ENCODE results near the gene MARVELD3. TPM values are rescaled to one million over a fixed set of nuclear protein-coding genes. Genes with fewer than 3 reads are reported as not detected.

Gene MARVELD3
- total and polyA plus RNA-seq, 4 experiments from 2014 or later: not detected

GRCh38 chr16:71672125-71672524, 46.1 kb downstream of the MARVELD3 start:
- Histone ChIP-seq H3K4me3 (ENCODE audit: low read length in 2 of 2) (no peak overlapping the region), H3K4me1 (ENCODE audit: insufficient read depth, low read length) (no peaks in the 10 kb centered on the region), H3K9me3 (ENCODE audit: control insufficient read depth in 1 of 2, low read length in 2 of 2) (no peaks in the 10 kb centered on the region), H3K36me3 (ENCODE audit: insufficient read depth, low read length) (peaks cover 38% of the 10 kb centered on the region), H3K27me3 (ENCODE audit: insufficient read depth, low read length) (no peaks in the 10 kb centered on the region), H3K27ac (ENCODE audit: low read depth, low read length) (no peak overlapping the region)
- Mint-ChIP-seq H3K4me3 (no peak overlapping the region), H3K4me1 (no peaks in the 10 kb centered on the region), H3K27ac (no peak overlapping the region), H3K27me3 (no peaks in the 10 kb centered on the region), H3K36me3 (peaks cover 50 to 57% of the 10 kb centered on the region in 2 donors), H3K9me3 (no peaks in the 10 kb centered on the region)
- ChIA-PET POLR2A (ENCODE audit: partially characterized antibody) (no interaction called here), CTCF (ENCODE audit: partially characterized antibody) (interaction anchor here (2.4 kb wide), 1 partner anchor 289 kb away, joined by 10 read pairs; no protein-coding TSS in a partner anchor)
- intact Hi-C loops (cut with micrococcal nuclease): no loop called here
- no peak for DNase-seq

DNA sequence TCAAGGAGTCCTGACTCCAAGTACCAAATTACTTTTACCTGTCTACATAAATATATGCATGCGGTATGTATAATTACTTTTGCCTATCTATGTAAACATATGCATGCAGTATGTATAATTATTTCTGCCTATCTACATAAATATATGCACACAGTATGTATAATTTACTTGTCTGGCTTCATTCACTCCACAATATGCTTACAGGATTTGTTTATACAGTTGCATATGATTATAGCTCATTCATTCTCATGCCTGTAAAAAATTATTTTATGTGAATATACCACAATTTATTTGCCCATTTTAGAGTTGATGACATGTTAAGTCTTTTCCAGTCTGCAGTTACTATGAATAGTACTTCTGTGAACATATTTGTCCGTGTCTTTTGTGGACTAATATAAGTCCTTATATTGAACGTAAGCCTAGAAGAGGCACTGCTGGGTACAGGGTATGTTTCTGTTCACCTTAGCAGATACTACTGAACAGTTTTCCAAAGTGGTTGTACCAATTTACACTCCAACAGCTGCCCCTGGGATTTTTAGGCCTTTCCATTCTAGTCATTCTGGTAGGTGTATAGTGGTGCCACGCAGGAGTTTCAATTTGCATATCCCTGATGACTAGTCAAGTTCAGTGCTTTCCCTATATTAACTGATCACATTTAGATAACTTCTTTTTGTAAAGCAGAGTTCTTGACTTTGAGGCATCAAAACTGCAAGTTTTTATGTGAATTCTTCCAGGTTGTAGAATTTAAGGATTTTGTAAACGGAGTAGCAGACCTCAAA, 47.0 kb downstream of the MARVELD3 start:
- Histone ChIP-seq H3K4me3 (ENCODE audit: low read length in 2 of 2) (no peak overlapping the region), H3K27me3 (ENCODE audit: insufficient read depth, low read length) (no peaks in the 10 kb centered on the region), H3K36me3 (ENCODE audit: insufficient read depth, low read length) (peaks cover 35% of the 10 kb centered on the region), H3K27ac (ENCODE audit: low read depth, low read length) (no peak overlapping the region), H3K9me3 (ENCODE audit: control insufficient read depth in 1 of 2, low read length in 2 of 2) (no peaks in the 10 kb centered on the region), H3K4me1 (ENCODE audit: insufficient read depth, low read length) (no peaks in the 10 kb centered on the region)
- H3K36me3 Mint-ChIP-seq: peaks cover 51 to 56% of the 10 kb centered on the region in 2 donors
- H3K4me1 Mint-ChIP-seq: no peaks in the 10 kb centered on the region
- no peak overlapping the region for H3K27ac Mint-ChIP-seq
- H3K27me3 Mint-ChIP-seq: no peaks in the 10 kb centered on the region
- CTCF ChIA-PET (ENCODE audit: partially characterized antibody): interaction anchor here (1.0 to 2.4 kb wide), 2 partner anchors 62 to 289 kb away, joined by 4 to 10 read pairs; no protein-coding TSS in a partner anchor
- H3K9me3 Mint-ChIP-seq: no peaks in the 10 kb centered on the region
- H3K4me3 Mint-ChIP-seq: no peak overlapping the region
- DNase-seq: no peak
- intact Hi-C loops (cut with micrococcal nuclease): no loop called here
- POLR2A ChIA-PET (ENCODE audit: partially characterized antibody): no interaction called here

- Mint-ChIP-seq H3K9me3 (no peaks in the 10 kb centered on the region), H3K27ac (no peak overlapping the region), H3K27me3 (no peaks in the 10 kb centered on the region), H3K4me3 (no peak overlapping the region), H3K4me1 (no peaks in the 10 kb centered on the region), H3K36me3 (peaks cover 49 to 54% of the 10 kb centered on the region in 2 donors)
- H3K9me3 ChIP-seq (ENCODE audit: control insufficient read depth in 1 of 2, low read length in 2 of 2): no peaks in the 10 kb centered on the region
- H3K27me3 ChIP-seq (ENCODE audit: insufficient read depth, low read length): no peaks in the 10 kb centered on the region
- no peak overlapping the region for H3K27ac ChIP-seq (ENCODE audit: low read depth, low read length)
- H3K36me3 ChIP-seq (ENCODE audit: insufficient read depth, low read length): peaks cover 33% of the 10 kb centered on the region
- H3K4me1 ChIP-seq (ENCODE audit: insufficient read depth, low read length): no peaks in the 10 kb centered on the region
- intact Hi-C loops (cut with micrococcal nuclease): no loop called here
- ChIA-PET POLR2A (ENCODE audit: partially characterized antibody) (no interaction called here), CTCF (ENCODE audit: partially characterized antibody) (interaction anchor here (1.0 to 2.4 kb wide), 3 partner anchors 62 to 288 kb away, joined by 4 to 10 read pairs (median 4); no protein-coding TSS in a partner anchor)
- no peak overlapping the region for H3K4me3 ChIP-seq (ENCODE audit: low read length in 2 of 2)
- DNase-seq: no peak
Measured at GRCh38 chr16:71673582-71673973, 47.6 kb downstream of the MARVELD3 start.

- Histone ChIP-seq H3K36me3 (ENCODE audit: insufficient read depth, low read length) (peaks cover 26% of the 10 kb centered on the region), H3K27me3 (ENCODE audit: insufficient read depth, low read length) (no peaks in the 10 kb centered on the region), H3K9me3 (ENCODE audit: control insufficient read depth in 1 of 2, low read length in 2 of 2) (no peaks in the 10 kb centered on the region), H3K27ac (ENCODE audit: low read depth, low read length) (no peak overlapping the region), H3K4me1 (ENCODE audit: insufficient read depth, low read length) (no peaks in the 10 kb centered on the region), H3K4me3 (ENCODE audit: low read length in 2 of 2) (no peak overlapping the region)
- Mint-ChIP-seq H3K27ac (no peak overlapping the region), H3K4me3 (no peak overlapping the region), H3K27me3 (no peaks in the 10 kb centered on the region), H3K9me3 (no peaks in the 10 kb centered on the region), H3K36me3 (peaks cover 48 to 51% of the 10 kb centered on the region in 2 donors), H3K4me1 (no peaks in the 10 kb centered on the region)
- DNase-seq: no peak
- CTCF ChIA-PET (ENCODE audit: partially characterized antibody): interaction anchor here (1.0 to 2.4 kb wide), 3 partner anchors 63 to 287 kb away, joined by 4 to 10 read pairs (median 4); no protein-coding TSS in a partner anchor
- intact Hi-C loops (cut with micrococcal nuclease): no loop called here
- POLR2A ChIA-PET (ENCODE audit: partially characterized antibody): no interaction called here
Measured at GRCh38 chr16:71674229-71674628, 48.2 kb downstream of the MARVELD3 start.

- Histone ChIP-seq H3K27ac (ENCODE audit: low read depth, low read length) (no peak overlapping the region), H3K36me3 (ENCODE audit: insufficient read depth, low read length) (peaks cover 17% of the 10 kb centered on the region), H3K4me1 (ENCODE audit: insufficient read depth, low read length) (no peaks in the 10 kb centered on the region), H3K27me3 (ENCODE audit: insufficient read depth, low read length) (no peaks in the 10 kb centered on the region), H3K9me3 (ENCODE audit: control insufficient read depth in 1 of 2, low read length in 2 of 2) (no peaks in the 10 kb centered on the region), H3K4me3 (ENCODE audit: low read length in 2 of 2) (no peak overlapping the region)
- Mint-ChIP-seq H3K4me1 (no peaks in the 10 kb centered on the region), H3K4me3 (no peak overlapping the region), H3K36me3 (peaks cover 44% of the 10 kb centered on the region in 2 donors), H3K9me3 (no peaks in the 10 kb centered on the region), H3K27me3 (no peaks in the 10 kb centered on the region), H3K27ac (no peak overlapping the region)
- intact Hi-C loops (cut with micrococcal nuclease): no loop called here
- ChIA-PET CTCF (ENCODE audit: partially characterized antibody) (no interaction called here), POLR2A (ENCODE audit: partially characterized antibody) (interaction anchor here (0.6 kb wide), 1 partner anchor 185 kb away, joined by 3 read pairs; no protein-coding TSS in a partner anchor)
- DNase-seq: no peak
Measured at GRCh38 chr16:71675380-71675779, 49.4 kb downstream of the MARVELD3 start.

DNA sequence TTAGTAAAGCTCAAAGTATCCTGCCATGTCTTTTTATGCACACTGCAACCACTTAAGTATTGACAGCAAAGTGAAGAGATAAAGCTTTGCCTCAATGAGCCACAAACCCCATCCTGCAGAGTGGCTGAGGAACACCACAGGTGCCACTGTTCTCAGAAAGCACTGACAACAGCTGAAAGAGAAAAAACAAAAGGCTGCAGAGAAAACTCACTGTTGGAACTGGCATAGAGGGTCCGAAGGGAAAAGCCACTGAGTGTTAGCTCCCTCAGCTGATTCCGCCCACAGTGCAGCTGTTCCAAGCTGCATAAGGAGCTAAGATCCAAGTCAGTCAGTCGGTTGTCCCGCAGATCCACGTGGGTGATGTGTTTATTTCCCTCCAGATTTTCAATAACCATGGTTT, 50.3 kb downstream of the MARVELD3 start:
- H3K36me3 Mint-ChIP-seq: peaks cover 36 to 41% of the 10 kb centered on the region in 2 donors
- intact Hi-C loops (cut with micrococcal nuclease): no loop called here
- Histone ChIP-seq H3K27me3 (ENCODE audit: insufficient read depth, low read length) (no peaks in the 10 kb centered on the region), H3K9me3 (ENCODE audit: control insufficient read depth in 1 of 2, low read length in 2 of 2) (no peaks in the 10 kb centered on the region), H3K36me3 (ENCODE audit: insufficient read depth, low read length) (peaks cover 15% of the 10 kb centered on the region), H3K4me3 (ENCODE audit: low read length in 2 of 2) (no peak overlapping the region), H3K4me1 (ENCODE audit: insufficient read depth, low read length) (no peaks in the 10 kb centered on the region), H3K27ac (ENCODE audit: low read depth, low read length) (no peak overlapping the region)
- no peak overlapping the region for H3K4me3 Mint-ChIP-seq
- no peaks in the 10 kb centered on the region for H3K9me3 Mint-ChIP-seq
- H3K27me3 Mint-ChIP-seq: no peaks in the 10 kb centered on the region
- POLR2A ChIA-PET (ENCODE audit: partially characterized antibody): no interaction called here
- CTCF ChIA-PET (ENCODE audit: partially characterized antibody): no interaction called here
- H3K27ac Mint-ChIP-seq: no peak overlapping the region
- no peak for DNase-seq
- H3K4me1 Mint-ChIP-seq: no peaks in the 10 kb centered on the region

DNA sequence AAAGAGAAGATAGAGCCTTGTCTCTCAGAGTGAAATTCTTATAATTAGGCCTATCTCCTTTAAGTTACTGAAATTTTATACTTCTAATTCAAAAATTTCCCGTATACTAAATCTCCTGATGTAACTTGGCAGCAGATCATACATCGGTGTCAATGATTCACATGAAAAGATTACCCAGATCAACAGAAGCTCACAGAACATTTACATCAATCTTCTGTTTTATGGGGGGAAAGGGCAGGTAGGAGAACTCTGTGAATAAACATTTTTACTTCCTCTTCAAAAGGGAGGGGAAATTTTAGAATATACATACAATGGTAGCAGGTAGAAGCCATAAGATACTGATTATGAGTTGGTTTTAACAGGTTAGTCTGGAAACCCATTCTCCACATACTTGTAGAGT, 55.4 kb downstream of the MARVELD3 start:
- ChIA-PET POLR2A (ENCODE audit: partially characterized antibody) (no interaction called here), CTCF (ENCODE audit: partially characterized antibody) (no interaction called here)
- H3K27ac ChIP-seq (ENCODE audit: low read depth, low read length): no peak overlapping the region
- Mint-ChIP-seq H3K27me3 (no peaks in the 10 kb centered on the region), H3K9me3 (no peaks in the 10 kb centered on the region), H3K4me1 (no peaks in the 10 kb centered on the region), H3K27ac (no peak overlapping the region), H3K36me3 (peaks cover 30 to 50% of the 10 kb centered on the region in 2 donors), H3K4me3 (no peak overlapping the region)
- H3K27me3 ChIP-seq (ENCODE audit: insufficient read depth, low read length): no peaks in the 10 kb centered on the region
- intact Hi-C loops (cut with micrococcal nuclease): no loop called here
- no peaks in the 10 kb centered on the region for H3K9me3 ChIP-seq (ENCODE audit: control insufficient read depth in 1 of 2, low read length in 2 of 2)
- no peak for DNase-seq
- no peaks in the 10 kb centered on the region for H3K4me1 ChIP-seq (ENCODE audit: insufficient read depth, low read length)
- H3K36me3 ChIP-seq (ENCODE audit: insufficient read depth, low read length): peaks cover 9% of the 10 kb centered on the region
- H3K4me3 ChIP-seq (ENCODE audit: low read length in 2 of 2): no peak overlapping the region
